K562 (cell line): ENCODE data around the gene PRKACA. TPM values are rescaled to one million over a fixed set of nuclear protein-coding genes. Genes with fewer than 3 reads are reported as not detected.

Source experiments
- ATF4 ChIP-seq: fragments of 450-650 bp; formaldehyde crosslinking; IDR thresholded peaks from 2 replicates; pipeline ENCODE4 v1.4.0; 2022; ENCODE audit warnings: mild to moderate bottlenecking, moderate library complexity
- ATF7 ChIP-seq: fragments of 450-650 bp; IDR thresholded peaks from 2 replicates; pipeline ENCODE4 v1.7.1; 2014; ENCODE audit warnings: mild to moderate bottlenecking, moderate library complexity
- HBP1 ChIP-seq: fragments of 450-650 bp; formaldehyde crosslinking; IDR thresholded peaks from 2 replicates; pipeline ENCODE4 v1.4.0; 2022; ENCODE audit warnings: missing genetic modification characterization
- HMG20B ChIP-seq: fragments of 250-450 bp; sonication (Bioruptor Pico); IDR thresholded peaks from 2 replicates; pipeline ENCODE4 v1.5.0; 2021; ENCODE audit warnings: mild to moderate bottlenecking
- MGA ChIP-seq: fragments of 450-650 bp; IDR thresholded peaks from 2 replicates; pipeline ENCODE4 v1.6.1; 2016; ENCODE audit warnings: mild to moderate bottlenecking, moderate library complexity
- NR2F6 ChIP-seq: fragments of 450-650 bp; formaldehyde crosslinking; IDR thresholded peaks from 2 replicates; pipeline ENCODE4 v1.4.0; 2020; ENCODE audit warnings: mild to moderate bottlenecking
- RBM25 ChIP-seq: fragments of 200-400 bp; formaldehyde crosslinking; IDR thresholded peaks from 2 replicates; pipeline ENCODE4 v1.6.1; 2018; ENCODE audit warnings: low read length, low read depth, moderate library complexity; ENCODE audit not compliant: severe bottlenecking
- SMAD4 ChIP-seq: fragments of 250-450 bp; sonication (Bioruptor Pico); conservative IDR thresholded peaks from 2 replicates; pipeline ENCODE4 v1.8.0; 2021; ENCODE audit warnings: inconsistent platforms, mild to moderate bottlenecking, moderate library complexity
- SMARCA5 ChIP-seq: fragments of 450-650 bp; IDR thresholded peaks from 2 replicates; pipeline ENCODE4 v1.6.1; 2016
- TRIM24 ChIP-seq, 2 experiments: fragments of 450-650 bp; IDR thresholded peaks; 2 replicates each; pipeline ENCODE4 v1.6.1; 2016
- WHSC1 ChIP-seq: IDR thresholded peaks from one replicate; pipeline ENCODE4 v1.6.1; 2012; ENCODE audit warnings: low read length, control low read depth, inconsistent platforms
- ZBTB33 ChIP-seq: sonication (generic); formaldehyde crosslinking; IDR thresholded peaks from 2 replicates; pipeline ENCODE4 v1.8.1; 2023; ENCODE audit warnings: mild to moderate bottlenecking, missing genetic modification reagents
- ZFP36 ChIP-seq: fragments of 150-350 bp; IDR thresholded peaks from 2 replicates; pipeline ENCODE4 v1.6.1; 2018; ENCODE audit warnings: low read length, low read depth; ENCODE audit not compliant: partially characterized antibody
- ZZZ3 ChIP-seq: fragments of 450-650 bp; IDR thresholded peaks from 2 replicates; pipeline ENCODE4 v1.6.1; 2016; ENCODE audit warnings: antibody characterized with exemption, mild to moderate bottlenecking, moderate library complexity
- polyA plus RNA-seq, 8 experiments: library from polyadenylated mRNA; depleted of rRNA in 4 of 8; stranded (reverse) in 5 of 8; unstranded in 3 of 8; fragments of >200 nt; fragmentation: Nextera tagmentation in 2 of 8; fragmentation: Illumina TruSeq in 1 of 8; extraction: Ambion mirVana in 2 of 8; extraction: Trizol in 1 of 8; gene quantifications; 2 replicates each; pipeline versions ENCODE4 v1.2.1 to v1.2.3, GENCODE V29; 2011 to 2014; ENCODE audit warnings: inconsistent platforms in 1 of 8, missing spikeins in 1 of 8
- total RNA-seq, 7 experiments: library from RNA; depleted of rRNA in 6 of 7; stranded (reverse); fragments of >200 nt in 6 of 7; fragmentation: Illumina TruSeq in 2 of 7; extraction: Trizol in 2 of 7; gene quantifications; 2 replicates each; pipeline versions ENCODE4 v1.2.1 to v1.2.3, GENCODE V29; 2011 to 2021; ENCODE audit warnings: low replicate concordance in 1 of 7

The PRKACA gene
- total and polyA plus RNA-seq, 9 of the 15 experiments (the other 6 are each of a cell fraction or from before 2014, with no cell fraction given) = 1.2 to 63.1 (median 13.0) TPM

GRCh38 chr19:14146789-14147216 is 29.2 kb upstream of the PRKACA start (continued):
- TF ChIP-seq ZBTB33 (CRISPR knock-in tag) (0 out of 2 replicates have a peak, but pooled peaks have one; percentile 19), SMAD4 (CRISPR knock-in tag) (peak; percentile 49; the same call in 1 of the 2 replicates), MGA (peak; percentile 59), NR2F6 (CRISPR knock-in tag) (no peak), ATF4 (0 out of 2 replicates have a peak, but pooled peaks have one; percentile 46), HMG20B (CRISPR knock-in tag) (no peak), TRIM24 (IDR thresholded peaks at IDR 0.05) (no peak), ATF7 (peak; percentile 55; the same call in 1 of the 2 replicates), SMARCA5 (peak; percentile 50; the same call in 1 of the 2 replicates), HBP1 (no peak), ZFP36 (peak; percentile 38), ZZZ3 (no peak), RBM25 (peak; percentile 97), WHSC1 (no peak)
